ENCODE measurements around the gene METTL27.
"Not testable (repeated sequence)": the region's sequence is repeated elsewhere in the genome, so short reads cannot be mapped to it uniquely, and the experiment has no call there.

Gene METTL27

GRCh38 chr7:73864981-73865711, 22.8 kb upstream of the METTL27 start:
- in situ Hi-C loops (cut with HindIII; ENCODE audit: low pct_unique_long_range_greater_than_20kb, low sequenced_read_pairs): no loop called here
- no peak for TF ChIP-seq JUND (IDR thresholded peaks at IDR 0.05; ENCODE audit: low read depth)
- no peak for DNase-seq (ENCODE audit: low read depth in 1 of 2, low spot score in 1 of 2)

GRCh38 chr7:73861305-73861704, 19.0 kb upstream of the METTL27 start:
- TF ChIP-seq JUND (IDR thresholded peaks at IDR 0.05; ENCODE audit: low read depth): no peak
- in situ Hi-C loops (cut with HindIII; ENCODE audit: low pct_unique_long_range_greater_than_20kb, low sequenced_read_pairs): no loop called here
- DNase-seq (ENCODE audit: low read depth in 1 of 2, low spot score in 1 of 2): no peak

GRCh38 chr7:73860859-73861258, 18.5 kb upstream of the METTL27 start, which contains the start of gene TMEM270:
Gene TMEM270, plus strand, starts transcription at chr7:73861159. Its CDS starts 36 bp downstream, at chr7:73861195.
- TF ChIP-seq JUND (IDR thresholded peaks at IDR 0.05; ENCODE audit: low read depth): no peak
- DNase-seq (ENCODE audit: low read depth in 1 of 2, low spot score in 1 of 2): no peak
- in situ Hi-C loops (cut with HindIII; ENCODE audit: low pct_unique_long_range_greater_than_20kb, low sequenced_read_pairs): no loop called here

GRCh38 chr7:73858807-73859206, 16.5 kb upstream of the METTL27 start:
- no peak for DNase-seq (ENCODE audit: low read depth in 1 of 2, low spot score in 1 of 2)
- TF ChIP-seq JUND (IDR thresholded peaks at IDR 0.05; ENCODE audit: low read depth): no peak
- in situ Hi-C loops (cut with HindIII; ENCODE audit: low pct_unique_long_range_greater_than_20kb, low sequenced_read_pairs): no loop called here

GRCh38 chr7:73856941-73857340, 14.6 kb upstream of the METTL27 start:
- TF ChIP-seq JUND (IDR thresholded peaks at IDR 0.05; ENCODE audit: low read depth): no peak
- no peak for DNase-seq (ENCODE audit: low read depth in 1 of 2, low spot score in 1 of 2)
- in situ Hi-C loops (cut with HindIII; ENCODE audit: low pct_unique_long_range_greater_than_20kb, low sequenced_read_pairs): no loop called here

- DNase-seq (ENCODE audit: low read depth in 1 of 2, low spot score in 1 of 2): no peak
- no peak for TF ChIP-seq JUND (IDR thresholded peaks at IDR 0.05; ENCODE audit: low read depth)
- in situ Hi-C loops (cut with HindIII; ENCODE audit: low pct_unique_long_range_greater_than_20kb, low sequenced_read_pairs): no loop called here
Measured at GRCh38 chr7:73852500-73852899, 10.2 kb upstream of the METTL27 start.

GRCh38 chr7:73851410-73852338, 9.4 kb upstream of the METTL27 start:
- in situ Hi-C loops (cut with HindIII; ENCODE audit: low pct_unique_long_range_greater_than_20kb, low sequenced_read_pairs): no loop called here
- DNase-seq (ENCODE audit: low read depth in 1 of 2, low spot score in 1 of 2): peak in 1 of 2 experiments; percentile 84
- TF ChIP-seq JUND (IDR thresholded peaks at IDR 0.05; ENCODE audit: low read depth): peak; percentile 89

GRCh38 chr7:73850781-73851207, 8.5 kb upstream of the METTL27 start:
- no peak for DNase-seq (ENCODE audit: low read depth in 1 of 2, low spot score in 1 of 2)
- in situ Hi-C loops (cut with HindIII; ENCODE audit: low pct_unique_long_range_greater_than_20kb, low sequenced_read_pairs): no loop called here
- TF ChIP-seq JUND (IDR thresholded peaks at IDR 0.05; ENCODE audit: low read depth): no peak

GRCh38 chr7:73847941-73848723, 5.8 kb upstream of the METTL27 start:
- in situ Hi-C loops (cut with HindIII; ENCODE audit: low pct_unique_long_range_greater_than_20kb, low sequenced_read_pairs): no loop called here
- DNase-seq (ENCODE audit: low read depth in 1 of 2, low spot score in 1 of 2): no peak
- TF ChIP-seq JUND (IDR thresholded peaks at IDR 0.05; ENCODE audit: low read depth): no peak

- in situ Hi-C loops (cut with HindIII; ENCODE audit: low pct_unique_long_range_greater_than_20kb, low sequenced_read_pairs); DNase-seq (ENCODE audit: low read depth in 1 of 2, low spot score in 1 of 2): not testable (repeated sequence)
Measured at GRCh38 chr7:73845701-73846195, 3.4 kb upstream of the METTL27 start.

GRCh38 chr7:73844848-73845460, 2.6 kb upstream of the METTL27 start:
- in situ Hi-C loops (cut with HindIII; ENCODE audit: low pct_unique_long_range_greater_than_20kb, low sequenced_read_pairs): no loop called here
- no peak for DNase-seq (ENCODE audit: low read depth in 1 of 2, low spot score in 1 of 2)
- TF ChIP-seq JUND (IDR thresholded peaks at IDR 0.05; ENCODE audit: low read depth): no peak

GRCh38 chr7:73844131-73844547, 1.8 kb upstream of the METTL27 start:
- DNase-seq (ENCODE audit: low read depth in 1 of 2, low spot score in 1 of 2): no peak
- TF ChIP-seq JUND (IDR thresholded peaks at IDR 0.05; ENCODE audit: low read depth): no peak
- in situ Hi-C loops (cut with HindIII; ENCODE audit: low pct_unique_long_range_greater_than_20kb, low sequenced_read_pairs): no loop called here
